Measurements from ENCODE around the gene CC2D2A. TPM values are rescaled to one million over a fixed set of nuclear protein-coding genes. Genes with fewer than 3 reads are reported as not detected.

CC2D2A gene
- total RNA-seq, 1 experiment from 2014 or later: 3.6 TPM

- Histone ChIP-seq H3K4me1 (ENCODE audit: control insufficient read depth, insufficient read depth, low read length) (no peaks in the 10 kb centered on the region), H3K27ac (ENCODE audit: low read length) (no peak overlapping the region), H3K36me3 (ENCODE audit: control insufficient read depth, insufficient read depth, low read length) (no peaks in the 10 kb centered on the region; the same call in none of the 2 replicates), H3K4me3 (ENCODE audit: low read depth in 2 of 2, low read length in 2 of 2) (no peak overlapping the region), H3K27me3 (ENCODE audit: control insufficient read depth, insufficient read depth, low read length) (no peaks in the 10 kb centered on the region), H3K9me3 (ENCODE audit: control insufficient read depth, insufficient read depth, low read depth, low read length) (no peaks in the 10 kb centered on the region)
- no TSS peak for BruUV-seq (replicated peaks)
- ChIA-PET POLR2A (no interaction called here), CTCF (no interaction called here)
- TF ChIP-seq SIN3A (IDR thresholded peaks at IDR 0.05; ENCODE audit: borderline replicate concordance, insufficient read depth, low read depth, low read length) (no peak), POLR2AphosphoS5 (IDR thresholded peaks at IDR 0.05; ENCODE audit: low read depth, low read length) (no peak)
- no peak for ATAC-seq
- intact Hi-C loops (cut with micrococcal nuclease; ENCODE audit: unreplicated experiment) (no loop called here), in situ Hi-C loops (cut with HindIII; ENCODE audit: low pct_unique_long_range_greater_than_20kb, low sequenced_read_pairs) (no loop called here)
- no peak for DNase-seq (ENCODE audit: low read depth, low spot score)
These were observed 41.3 kb downstream of the CC2D2A start for GRCh38 chr4:15510961-15511360.

DNA sequence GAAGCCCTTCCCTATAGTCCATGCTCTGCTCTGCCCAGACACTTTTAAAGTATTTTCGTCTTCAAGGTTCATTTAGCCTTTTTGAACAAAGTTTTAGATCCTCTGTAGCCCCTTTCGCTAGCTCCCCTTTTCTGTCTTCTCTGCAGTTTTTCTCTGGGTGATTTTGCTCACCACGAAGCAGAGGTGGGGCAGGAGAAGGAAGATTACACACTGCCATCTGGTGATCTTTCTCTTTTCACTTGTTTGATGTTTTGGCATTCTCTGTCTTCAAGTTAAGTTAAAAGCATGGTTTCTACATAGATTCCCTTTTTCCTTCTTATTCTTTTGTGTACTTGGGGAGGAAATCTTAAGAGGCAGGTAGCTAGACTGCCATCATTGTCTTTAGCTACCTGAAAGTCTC lies 43.9 kb downstream of the CC2D2A start:
- in situ Hi-C loops (cut with HindIII; ENCODE audit: low pct_unique_long_range_greater_than_20kb, low sequenced_read_pairs) (no loop called here), intact Hi-C loops (cut with micrococcal nuclease; ENCODE audit: unreplicated experiment) (no loop called here)
- H3K27me3 ChIP-seq (ENCODE audit: control insufficient read depth, insufficient read depth, low read length): no peaks in the 10 kb centered on the region
- TF ChIP-seq, protein P1, sequence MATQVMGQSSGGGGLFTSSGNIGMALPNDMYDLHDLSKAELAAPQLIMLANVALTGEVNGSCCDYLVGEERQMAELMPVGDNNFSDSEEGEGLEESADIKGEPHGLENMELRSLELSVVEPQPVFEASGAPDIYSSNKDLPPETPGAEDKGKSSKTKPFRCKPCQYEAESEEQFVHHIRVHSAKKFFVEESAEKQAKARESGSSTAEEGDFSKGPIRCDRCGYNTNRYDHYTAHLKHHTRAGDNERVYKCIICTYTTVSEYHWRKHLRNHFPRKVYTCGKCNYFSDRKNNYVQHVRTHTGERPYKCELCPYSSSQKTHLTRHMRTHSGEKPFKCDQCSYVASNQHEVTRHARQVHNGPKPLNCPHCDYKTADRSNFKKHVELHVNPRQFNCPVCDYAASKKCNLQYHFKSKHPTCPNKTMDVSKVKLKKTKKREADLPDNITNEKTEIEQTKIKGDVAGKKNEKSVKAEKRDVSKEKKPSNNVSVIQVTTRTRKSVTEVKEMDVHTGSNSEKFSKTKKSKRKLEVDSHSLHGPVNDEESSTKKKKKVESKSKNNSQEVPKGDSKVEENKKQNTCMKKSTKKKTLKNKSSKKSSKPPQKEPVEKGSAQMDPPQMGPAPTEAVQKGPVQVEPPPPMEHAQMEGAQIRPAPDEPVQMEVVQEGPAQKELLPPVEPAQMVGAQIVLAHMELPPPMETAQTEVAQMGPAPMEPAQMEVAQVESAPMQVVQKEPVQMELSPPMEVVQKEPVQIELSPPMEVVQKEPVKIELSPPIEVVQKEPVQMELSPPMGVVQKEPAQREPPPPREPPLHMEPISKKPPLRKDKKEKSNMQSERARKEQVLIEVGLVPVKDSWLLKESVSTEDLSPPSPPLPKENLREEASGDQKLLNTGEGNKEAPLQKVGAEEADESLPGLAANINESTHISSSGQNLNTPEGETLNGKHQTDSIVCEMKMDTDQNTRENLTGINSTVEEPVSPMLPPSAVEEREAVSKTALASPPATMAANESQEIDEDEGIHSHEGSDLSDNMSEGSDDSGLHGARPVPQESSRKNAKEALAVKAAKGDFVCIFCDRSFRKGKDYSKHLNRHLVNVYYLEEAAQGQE (IDR thresholded peaks at IDR 0.05; ENCODE audit: insufficient read depth in 1 of 2, low read depth in 2 of 2, low read length in 1 of 2): no peak
- DNase-seq (ENCODE audit: low read depth, low spot score) (no peak), ATAC-seq (no peak)
- no peak overlapping the region for H3K4me3 ChIP-seq (ENCODE audit: low read depth in 2 of 2, low read length in 2 of 2)
- no peaks in the 10 kb centered on the region for H3K4me1 ChIP-seq (ENCODE audit: control insufficient read depth, insufficient read depth, low read length)
- H3K9me3 ChIP-seq (ENCODE audit: control insufficient read depth, insufficient read depth, low read depth, low read length): no peaks in the 10 kb centered on the region
- ChIA-PET POLR2A (no interaction called here), CTCF (no interaction called here)
- H3K36me3 ChIP-seq (ENCODE audit: control insufficient read depth, insufficient read depth, low read length): no peaks in the 10 kb centered on the region; the same call in none of the 2 replicates
- no TSS peak for BruUV-seq (replicated peaks)
- H3K27ac ChIP-seq (ENCODE audit: low read length): no peak overlapping the region

- Histone ChIP-seq H3K4me3 (ENCODE audit: low read depth in 2 of 2, low read length in 2 of 2) (no peak overlapping the region), H3K36me3 (ENCODE audit: control insufficient read depth, insufficient read depth, low read length) (no peaks in the 10 kb centered on the region; the same call in none of the 2 replicates), H3K27ac (ENCODE audit: low read length) (no peak overlapping the region), H3K27me3 (ENCODE audit: control insufficient read depth, insufficient read depth, low read length) (no peaks in the 10 kb centered on the region), H3K9me3 (ENCODE audit: control insufficient read depth, insufficient read depth, low read depth, low read length) (no peaks in the 10 kb centered on the region), H3K4me1 (ENCODE audit: control insufficient read depth, insufficient read depth, low read length) (no peaks in the 10 kb centered on the region)
- ChIA-PET CTCF (no interaction called here), POLR2A (no interaction called here)
- in situ Hi-C loops (cut with HindIII; ENCODE audit: low pct_unique_long_range_greater_than_20kb, low sequenced_read_pairs) (no loop called here), intact Hi-C loops (cut with micrococcal nuclease; ENCODE audit: unreplicated experiment) (no loop called here)
- DNase-seq (ENCODE audit: low read depth, low spot score) (no peak), ATAC-seq (no peak)
- no TSS peak for BruUV-seq (replicated peaks)
- TF ChIP-seq, protein P2, sequence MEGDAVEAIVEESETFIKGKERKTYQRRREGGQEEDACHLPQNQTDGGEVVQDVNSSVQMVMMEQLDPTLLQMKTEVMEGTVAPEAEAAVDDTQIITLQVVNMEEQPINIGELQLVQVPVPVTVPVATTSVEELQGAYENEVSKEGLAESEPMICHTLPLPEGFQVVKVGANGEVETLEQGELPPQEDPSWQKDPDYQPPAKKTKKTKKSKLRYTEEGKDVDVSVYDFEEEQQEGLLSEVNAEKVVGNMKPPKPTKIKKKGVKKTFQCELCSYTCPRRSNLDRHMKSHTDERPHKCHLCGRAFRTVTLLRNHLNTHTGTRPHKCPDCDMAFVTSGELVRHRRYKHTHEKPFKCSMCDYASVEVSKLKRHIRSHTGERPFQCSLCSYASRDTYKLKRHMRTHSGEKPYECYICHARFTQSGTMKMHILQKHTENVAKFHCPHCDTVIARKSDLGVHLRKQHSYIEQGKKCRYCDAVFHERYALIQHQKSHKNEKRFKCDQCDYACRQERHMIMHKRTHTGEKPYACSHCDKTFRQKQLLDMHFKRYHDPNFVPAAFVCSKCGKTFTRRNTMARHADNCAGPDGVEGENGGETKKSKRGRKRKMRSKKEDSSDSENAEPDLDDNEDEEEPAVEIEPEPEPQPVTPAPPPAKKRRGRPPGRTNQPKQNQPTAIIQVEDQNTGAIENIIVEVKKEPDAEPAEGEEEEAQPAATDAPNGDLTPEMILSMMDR (IDR thresholded peaks at IDR 0.05): no peak
- TF ChIP-seq, protein P1 (IDR thresholded peaks at IDR 0.05; ENCODE audit: insufficient read depth in 1 of 2, low read depth in 2 of 2, low read length in 1 of 2): no peak
- TF ChIP-seq TCF7L2 (IDR thresholded peaks at IDR 0.05; ENCODE audit: low read depth, low read length): no peak
These were observed 45.4 kb downstream of the CC2D2A start for GRCh38 chr4:15515106-15515505.

Data from Panc1 (cell line).